NK-92 (cell line): Measurements from ENCODE around the gene NFATC3.

ENCODE experiments used
- DNase-seq: peaks from one replicate; lab custom pipeline; 2025; ENCODE audit not compliant: unreplicated experiment; lab: John Stamatoyannopoulos, UW

The NFATC3 gene

GRCh38 chr16:68179855-68180254 lies 94.7 kb downstream of the NFATC3 start:
- no peak for DNase-seq

- no peak for DNase-seq
Measured at GRCh38 chr16:68183046-68183445, 97.9 kb downstream of the NFATC3 start.

- DNase-seq = no peak
Measured at GRCh38 chr16:68186877-68187276, 101.7 kb downstream of the NFATC3 start.

- no peak for DNase-seq
Measured at GRCh38 chr16:68187505-68187904, 102.3 kb downstream of the NFATC3 start.

- no peak for DNase-seq
Measured at GRCh38 chr16:68188170-68188569, 103.0 kb downstream of the NFATC3 start.

- no peak for DNase-seq
Measured at GRCh38 chr16:68190081-68190480, 104.9 kb downstream of the NFATC3 start.

- no peak for DNase-seq
Measured at GRCh38 chr16:68190736-68191510, 105.8 kb downstream of the NFATC3 start.

GRCh38 chr16:68194251-68194650 lies 109.1 kb downstream of the NFATC3 start:
- DNase-seq = no peak

GRCh38 chr16:68197250-68197649 lies 112.1 kb downstream of the NFATC3 start:
- no peak for DNase-seq

- DNase-seq = no peak
Measured at GRCh38 chr16:68200088-68200783, 115.1 kb downstream of the NFATC3 start.

- DNase-seq = no peak
Measured at GRCh38 chr16:68202091-68202519, 116.9 kb downstream of the NFATC3 start.

- DNase-seq = no peak
Measured at GRCh38 chr16:68206245-68206644, 121.1 kb downstream of the NFATC3 start.

- DNase-seq = no peak
Measured at GRCh38 chr16:68214726-68215125, 129.6 kb downstream of the NFATC3 start.

- DNase-seq = no peak
Measured at GRCh38 chr16:68215302-68215701, 130.1 kb downstream of the NFATC3 start.

GRCh38 chr16:68216240-68216639 lies 131.1 kb downstream of the NFATC3 start:
- DNase-seq = no peak

GRCh38 chr16:68217506-68217905 lies 132.3 kb downstream of the NFATC3 start:
- DNase-seq = no peak

- DNase-seq = no peak
Measured at GRCh38 chr16:68219725-68220351, 134.7 kb downstream of the NFATC3 start.

- no peak for DNase-seq
Measured at GRCh38 chr16:68223072-68223471, 137.9 kb downstream of the NFATC3 start.

GRCh38 chr16:68226116-68226515 lies 140.9 kb downstream of the NFATC3 start:
- DNase-seq = no peak

- DNase-seq = no peak
Measured at GRCh38 chr16:68227183-68227793, 142.1 kb downstream of the NFATC3 start.

- DNase-seq = no peak
Measured at GRCh38 chr16:68227850-68228553, 142.8 kb downstream of the NFATC3 start.
